SK-N-SH (cell line): ENCODE results near the gene TOMM20. TPM values are rescaled to one million over a fixed set of nuclear protein-coding genes. Genes with fewer than 3 reads are reported as not detected.

Source experiments
- CTCF ChIA-PET: fragments of 300-600, 350-600 bp; formaldehyde crosslinking; extraction: SDS; loops from one replicate; lab custom pipeline; 2021; lab: Yijun Ruan, JAX
- POLR2A ChIA-PET: fragments of 350-600 bp; sonication (Branson Sonifier 250); formaldehyde crosslinking; extraction: SDS; loops from one replicate; lab custom pipeline; 2020; ENCODE audit warnings: antibody characterized with exemption, inconsistent platforms; lab: Yijun Ruan, JAX
- DNase-seq: peaks from one replicate; pipeline ENCODE4 v3.0.0; 2012
- H2AFZ ChIP-seq: fragments of 200-600 bp; sonication (generic); 2 replicates; pipeline ENCODE4 v1.8.1; 2016; ENCODE audit warnings: antibody characterized with exemption, mild to moderate bottlenecking, low read depth
- H3F3A ChIP-seq: fragments of 200-600 bp; sonication (generic); replicated peaks from 2 replicates; pipeline ENCODE3; 2016; ENCODE audit warnings: antibody characterized with exemption, mild to moderate bottlenecking; ENCODE audit not compliant: insufficient read depth
- H3K27ac ChIP-seq, 2 experiments: fragments of 200-500 bp in 1 of 2; fragments of 200-600 bp in 1 of 2; sonication (Bioruptor generic) in 1 of 2; sonication (generic), shearing (Covaris generic) in 1 of 2; 2 replicates each; pipeline versions ENCODE4 v1.5.1 to v1.6.1; 2014 to 2016; ENCODE audit warnings: low read depth in 2 of 2, inconsistent platforms in 1 of 2, low read length in 1 of 2, mild to moderate bottlenecking in 1 of 2, mixed read lengths in 1 of 2
- H3K27me3 ChIP-seq: fragments of 200-600 bp; sonication (generic), shearing (Covaris generic); 2 replicates; pipeline ENCODE4 v1.6.1; 2016; ENCODE audit warnings: mixed run types; ENCODE audit not compliant: insufficient read depth
- H3K36me3 ChIP-seq, 2 experiments: fragments of 200-500 bp in 1 of 2; fragments of 200-600 bp in 1 of 2; sonication (Bioruptor generic) in 1 of 2; sonication (generic) in 1 of 2; replicated peaks in 1 of 2; 2 replicates each; pipeline versions ENCODE3 to v1.5.1; 2014 to 2016; ENCODE audit warnings: low read length in 1 of 2, mild to moderate bottlenecking in 1 of 2; ENCODE audit not compliant: insufficient read depth in 2 of 2, control insufficient read depth in 1 of 2
- H3K4me1 ChIP-seq, 2 experiments: fragments of 200-500 bp in 1 of 2; fragments of 200-600 bp in 1 of 2; sonication (Bioruptor generic) in 1 of 2; sonication (generic), shearing (Covaris generic) in 1 of 2; 2 replicates each; pipeline versions ENCODE4 v1.5.1 to v1.6.1; 2014 to 2016; ENCODE audit warnings: low read depth in 1 of 2, low read length in 1 of 2, mixed run types in 1 of 2; ENCODE audit not compliant: insufficient read depth in 2 of 2, control insufficient read depth in 1 of 2
- H3K4me2 ChIP-seq: fragments of 200-600 bp; sonication (generic), shearing (Covaris generic); 2 replicates; pipeline ENCODE4 v1.6.1; 2017; ENCODE audit warnings: mixed run types
- H3K4me3 ChIP-seq, 2 experiments: fragments of 200-500 bp in 1 of 2; fragments of 200-600 bp in 1 of 2; sonication (Bioruptor generic) in 1 of 2; sonication (generic), shearing (Covaris generic) in 1 of 2; 2 replicates each; pipeline versions ENCODE4 v1.5.1 to v1.8.1; 2014 to 2016; ENCODE audit warnings: low read depth in 2 of 2, inconsistent platforms in 1 of 2, low read length in 1 of 2, mild to moderate bottlenecking in 1 of 2, mixed read lengths in 1 of 2, moderate library complexity in 1 of 2
- H3K79me2 ChIP-seq: fragments of 200-600 bp; sonication (generic); 2 replicates; pipeline ENCODE4 v1.8.1; 2017; ENCODE audit warnings: mild to moderate bottlenecking; ENCODE audit not compliant: insufficient read depth
- H3K9ac ChIP-seq: fragments of 200-600 bp; sonication (generic); 2 replicates; pipeline ENCODE4 v1.6.1; 2017; ENCODE audit warnings: mixed run types
- H3K9me2 ChIP-seq: fragments of 200-600 bp; sonication (generic); 2 replicates; pipeline ENCODE4 v1.6.1; 2017; ENCODE audit warnings: mixed run types
- H3K9me3 ChIP-seq: fragments of 200-600 bp; sonication (generic); 2 replicates; pipeline ENCODE4 v1.6.1; 2017; ENCODE audit warnings: mixed run types, mild to moderate bottlenecking, moderate library complexity
- H4K20me1 ChIP-seq: fragments of 200-600 bp; sonication (generic); 2 replicates; pipeline ENCODE4 v1.6.1; 2017; ENCODE audit warnings: mild to moderate bottlenecking, mixed run types; ENCODE audit not compliant: insufficient read depth
- CHD2 ChIP-seq: fragments of 150-350 bp; IDR thresholded peaks from 2 replicates; pipeline ENCODE4 v1.6.1; 2018; ENCODE audit warnings: low read length; ENCODE audit not compliant: partially characterized antibody
- ELF1 ChIP-seq: IDR thresholded peaks from 2 replicates; pipeline ENCODE4 v1.4.0; 2012
- FOSL2 ChIP-seq: IDR thresholded peaks from 2 replicates; pipeline ENCODE4 v1.4.0; 2012; ENCODE audit warnings: low read depth, mild to moderate bottlenecking, moderate library complexity, borderline replicate concordance
- FOXJ3 ChIP-seq: sonication (generic); formaldehyde crosslinking; IDR thresholded peaks from 2 replicates; pipeline ENCODE4 v1.5.1; 2020; ENCODE audit warnings: mild to moderate bottlenecking, missing genetic modification reagents
- FOXM1 ChIP-seq: IDR thresholded peaks from 2 replicates; pipeline ENCODE4 v1.4.0; 2012; ENCODE audit warnings: low read depth, mild to moderate bottlenecking
- GABPA ChIP-seq: IDR thresholded peaks from 2 replicates; pipeline ENCODE4 v1.4.0; 2012; ENCODE audit warnings: low read depth, mild to moderate bottlenecking
- GATA2 ChIP-seq: sonication (generic); formaldehyde crosslinking; IDR thresholded peaks from 2 replicates; pipeline ENCODE4 v1.5.0; 2020; ENCODE audit warnings: mild to moderate bottlenecking, missing genetic modification reagents
- RFX5 ChIP-seq: IDR thresholded peaks from 2 replicates; pipeline ENCODE4 v1.6.1; 2012; ENCODE audit warnings: mild to moderate bottlenecking, improper control_type of control experiment, low read length
- TAF1 ChIP-seq: IDR thresholded peaks from 2 replicates; pipeline ENCODE4 v1.6.1; 2012; ENCODE audit warnings: low read depth, mild to moderate bottlenecking, low read length, moderate library complexity, borderline replicate concordance
- YY1 ChIP-seq: IDR thresholded peaks from 2 replicates; pipeline ENCODE4 v1.4.0; 2012; ENCODE audit warnings: low read depth, mild to moderate bottlenecking
- WGBS: methylation state at CpG from one replicate; pipeline ENCODE4 v1.1.6; 2017; ENCODE audit warnings: low lambda C conversion rate; 5-methylcytosine and 5-hydroxymethylcytosine counted together
- polyA plus RNA-seq, 3 experiments: library from polyadenylated mRNA; depleted of rRNA; stranded (reverse); fragments of >200 nt; gene quantifications; 2 replicates each; pipeline ENCODE4 v1.2.3, GENCODE V29; 2012
- TF ChIP-seq, protein P1 (sequence below): IDR thresholded peaks from 2 replicates; pipeline ENCODE4 v1.4.0; 2012; ENCODE audit warnings: low read depth, borderline replicate concordance
- TF ChIP-seq, protein P2 (sequence below): fragments of 200-600 bp; sonication (generic); IDR thresholded peaks from 2 replicates; pipeline ENCODE4 v1.6.1; 2017; ENCODE audit warnings: antibody characterized with exemption, mild to moderate bottlenecking, moderate library complexity
- TF ChIP-seq, protein P3 (sequence below): IDR thresholded peaks from 2 replicates; pipeline ENCODE4 v1.4.0; 2012; ENCODE audit warnings: low read depth, borderline replicate concordance
- TF ChIP-seq, protein P4 (sequence below): IDR thresholded peaks from 2 replicates; pipeline ENCODE4 v1.6.1; 2012; ENCODE audit warnings: mild to moderate bottlenecking, low read depth, low read length, moderate library complexity
- TF ChIP-seq, protein P5 (sequence below): IDR thresholded peaks from 2 replicates; pipeline ENCODE4 v1.4.0; 2012; ENCODE audit warnings: low read depth
- TF ChIP-seq, protein P6 (sequence below): fragments of 150-350 bp; IDR thresholded peaks from 2 replicates; pipeline ENCODE4 v1.6.1; 2017; ENCODE audit warnings: antibody characterized with exemption, low read length, low read depth, borderline replicate concordance

TOMM20 gene
- polyA plus RNA-seq, 1 of the 3 experiments (the other 2 are of a cell fraction) = 86.2 TPM

DNA sequence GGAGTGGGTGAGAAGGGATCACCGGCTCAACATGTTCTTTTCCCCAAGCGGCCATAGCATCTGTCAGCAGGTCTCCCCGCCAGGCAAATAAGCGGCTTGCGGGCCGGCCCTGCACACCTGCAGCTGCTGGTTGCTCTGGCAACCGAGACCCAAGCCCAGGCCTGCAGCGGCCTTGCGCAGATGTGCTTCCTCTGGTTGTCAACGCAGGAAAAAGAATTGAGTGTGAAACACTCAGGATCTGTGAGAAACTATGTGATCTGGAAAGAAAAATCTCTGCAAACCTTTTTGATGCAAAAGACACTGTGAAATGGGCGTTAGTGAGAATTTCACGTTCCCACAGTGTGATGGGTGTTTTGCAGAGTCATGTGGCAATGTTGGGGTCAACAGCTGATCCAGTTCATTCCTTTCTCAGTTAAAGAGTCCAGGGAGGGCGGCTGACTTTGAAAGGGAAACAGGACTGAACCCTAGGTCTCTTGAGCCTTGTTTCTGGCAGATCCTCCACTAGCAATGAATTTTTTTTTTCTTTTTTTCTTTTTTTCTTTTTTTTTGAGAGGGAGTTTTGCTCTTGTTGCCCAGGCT, 28.4 kb downstream of the TOMM20 start (continued):
- TF ChIP-seq, protein P1, sequence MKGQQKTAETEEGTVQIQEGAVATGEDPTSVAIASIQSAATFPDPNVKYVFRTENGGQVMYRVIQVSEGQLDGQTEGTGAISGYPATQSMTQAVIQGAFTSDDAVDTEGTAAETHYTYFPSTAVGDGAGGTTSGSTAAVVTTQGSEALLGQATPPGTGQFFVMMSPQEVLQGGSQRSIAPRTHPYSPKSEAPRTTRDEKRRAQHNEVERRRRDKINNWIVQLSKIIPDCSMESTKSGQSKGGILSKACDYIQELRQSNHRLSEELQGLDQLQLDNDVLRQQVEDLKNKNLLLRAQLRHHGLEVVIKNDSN = no peak
- TF ChIP-seq, all 33 proteins: peak for 0

DNA sequence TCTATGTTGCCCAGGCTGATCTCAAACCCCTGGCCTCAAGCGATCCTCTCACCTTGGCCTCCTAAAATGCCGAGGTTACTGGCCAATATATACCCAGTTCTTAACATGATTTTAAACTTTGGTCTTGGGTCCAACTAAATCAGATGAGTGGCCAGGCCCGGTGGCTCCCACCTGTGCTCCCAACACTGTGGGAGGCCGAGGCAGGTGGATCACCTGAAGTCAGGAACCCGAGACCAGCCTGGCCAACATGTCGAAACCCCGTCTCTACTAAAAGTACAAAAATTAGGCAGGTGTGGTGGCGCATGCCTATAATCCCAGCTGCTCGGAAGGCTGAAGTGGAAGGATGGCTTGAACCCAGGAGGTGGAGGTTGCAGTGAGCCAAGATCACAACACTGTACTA, 29.6 kb downstream of the TOMM20 start:
- no peaks in the 10 kb centered on the region for H3K36me3 ChIP-seq
- H3K4me1 ChIP-seq = no peaks in the 10 kb centered on the region
- H3K4me2 ChIP-seq = no peak overlapping the region
- no peaks in the 10 kb centered on the region for H4K20me1 ChIP-seq
- H3K27ac ChIP-seq = no peak overlapping the region
- ChIA-PET CTCF (no interaction called here), POLR2A (no interaction called here)
- TF ChIP-seq GATA2 (CRISPR knock-in tag) = no peak
- TF ChIP-seq, protein P2, sequence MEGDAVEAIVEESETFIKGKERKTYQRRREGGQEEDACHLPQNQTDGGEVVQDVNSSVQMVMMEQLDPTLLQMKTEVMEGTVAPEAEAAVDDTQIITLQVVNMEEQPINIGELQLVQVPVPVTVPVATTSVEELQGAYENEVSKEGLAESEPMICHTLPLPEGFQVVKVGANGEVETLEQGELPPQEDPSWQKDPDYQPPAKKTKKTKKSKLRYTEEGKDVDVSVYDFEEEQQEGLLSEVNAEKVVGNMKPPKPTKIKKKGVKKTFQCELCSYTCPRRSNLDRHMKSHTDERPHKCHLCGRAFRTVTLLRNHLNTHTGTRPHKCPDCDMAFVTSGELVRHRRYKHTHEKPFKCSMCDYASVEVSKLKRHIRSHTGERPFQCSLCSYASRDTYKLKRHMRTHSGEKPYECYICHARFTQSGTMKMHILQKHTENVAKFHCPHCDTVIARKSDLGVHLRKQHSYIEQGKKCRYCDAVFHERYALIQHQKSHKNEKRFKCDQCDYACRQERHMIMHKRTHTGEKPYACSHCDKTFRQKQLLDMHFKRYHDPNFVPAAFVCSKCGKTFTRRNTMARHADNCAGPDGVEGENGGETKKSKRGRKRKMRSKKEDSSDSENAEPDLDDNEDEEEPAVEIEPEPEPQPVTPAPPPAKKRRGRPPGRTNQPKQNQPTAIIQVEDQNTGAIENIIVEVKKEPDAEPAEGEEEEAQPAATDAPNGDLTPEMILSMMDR = no peak
- H3K27me3 ChIP-seq = no peaks in the 10 kb centered on the region
- H3K4me3 ChIP-seq = no peak overlapping the region
- H3K79me2 ChIP-seq = no peaks in the 10 kb centered on the region
- H3K9me3 ChIP-seq = no peaks in the 10 kb centered on the region
- no peak overlapping the region for H2AFZ ChIP-seq
- H3K9me2 ChIP-seq = no peaks in the 10 kb centered on the region
- peaks cover 5% of the 10 kb centered on the region for H3F3A ChIP-seq
- H3K9ac ChIP-seq = no peak overlapping the region
- WGBS = 94% methylated on average over 9 of the region's 9 CpGs
- no peak for DNase-seq

DNA sequence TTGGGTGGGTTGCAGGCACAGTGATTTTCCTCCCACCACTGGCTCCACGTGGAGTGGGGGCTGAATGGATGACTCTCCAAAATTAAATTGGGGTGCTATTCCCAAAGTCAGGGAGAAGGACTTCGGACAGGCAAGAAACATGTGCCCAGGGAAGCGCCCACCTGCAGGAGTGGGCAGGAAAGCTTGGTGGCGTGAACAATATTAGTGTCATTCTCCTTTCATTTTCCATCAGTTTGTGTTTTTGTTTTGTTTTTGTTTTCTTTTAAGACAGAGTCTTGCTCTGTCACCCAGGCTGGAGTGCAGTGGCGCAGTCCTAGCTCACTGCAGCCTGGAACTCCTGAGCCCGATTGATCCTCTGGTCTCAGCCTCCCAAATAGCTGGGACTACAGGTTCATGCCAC, 30.1 kb downstream of the TOMM20 start:
- POLR2A ChIA-PET = no interaction called here
- Histone ChIP-seq H3K4me3 (no peak overlapping the region), H4K20me1 (no peaks in the 10 kb centered on the region), H3K79me2 (no peaks in the 10 kb centered on the region), H3K9ac (no peak overlapping the region), H3F3A (peaks cover 5% of the 10 kb centered on the region), H3K9me3 (no peaks in the 10 kb centered on the region), H3K27me3 (no peaks in the 10 kb centered on the region), H3K9me2 (no peaks in the 10 kb centered on the region), H3K4me1 (peaks cover 0 to 2% of the 10 kb centered on the region in 2 experiments; a peak in 1 of 4 replicates), H3K36me3 (no peaks in the 10 kb centered on the region), H3K27ac (no peak overlapping the region), H3K4me2 (no peak overlapping the region), H2AFZ (no peak overlapping the region)
- no peak for DNase-seq
- 70% methylated on average over 6 of the region's 6 CpGs for WGBS
- CTCF ChIA-PET = no interaction called here
- no peak for TF ChIP-seq FOSL2
- TF ChIP-seq, protein P3, sequence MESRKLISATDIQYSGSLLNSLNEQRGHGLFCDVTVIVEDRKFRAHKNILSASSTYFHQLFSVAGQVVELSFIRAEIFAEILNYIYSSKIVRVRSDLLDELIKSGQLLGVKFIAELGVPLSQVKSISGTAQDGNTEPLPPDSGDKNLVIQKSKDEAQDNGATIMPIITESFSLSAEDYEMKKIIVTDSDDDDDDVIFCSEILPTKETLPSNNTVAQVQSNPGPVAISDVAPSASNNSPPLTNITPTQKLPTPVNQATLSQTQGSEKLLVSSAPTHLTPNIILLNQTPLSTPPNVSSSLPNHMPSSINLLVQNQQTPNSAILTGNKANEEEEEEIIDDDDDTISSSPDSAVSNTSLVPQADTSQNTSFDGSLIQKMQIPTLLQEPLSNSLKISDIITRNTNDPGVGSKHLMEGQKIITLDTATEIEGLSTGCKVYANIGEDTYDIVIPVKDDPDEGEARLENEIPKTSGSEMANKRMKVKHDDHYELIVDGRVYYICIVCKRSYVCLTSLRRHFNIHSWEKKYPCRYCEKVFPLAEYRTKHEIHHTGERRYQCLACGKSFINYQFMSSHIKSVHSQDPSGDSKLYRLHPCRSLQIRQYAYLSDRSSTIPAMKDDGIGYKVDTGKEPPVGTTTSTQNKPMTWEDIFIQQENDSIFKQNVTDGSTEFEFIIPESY = no peak
- TF ChIP-seq, protein P4, sequence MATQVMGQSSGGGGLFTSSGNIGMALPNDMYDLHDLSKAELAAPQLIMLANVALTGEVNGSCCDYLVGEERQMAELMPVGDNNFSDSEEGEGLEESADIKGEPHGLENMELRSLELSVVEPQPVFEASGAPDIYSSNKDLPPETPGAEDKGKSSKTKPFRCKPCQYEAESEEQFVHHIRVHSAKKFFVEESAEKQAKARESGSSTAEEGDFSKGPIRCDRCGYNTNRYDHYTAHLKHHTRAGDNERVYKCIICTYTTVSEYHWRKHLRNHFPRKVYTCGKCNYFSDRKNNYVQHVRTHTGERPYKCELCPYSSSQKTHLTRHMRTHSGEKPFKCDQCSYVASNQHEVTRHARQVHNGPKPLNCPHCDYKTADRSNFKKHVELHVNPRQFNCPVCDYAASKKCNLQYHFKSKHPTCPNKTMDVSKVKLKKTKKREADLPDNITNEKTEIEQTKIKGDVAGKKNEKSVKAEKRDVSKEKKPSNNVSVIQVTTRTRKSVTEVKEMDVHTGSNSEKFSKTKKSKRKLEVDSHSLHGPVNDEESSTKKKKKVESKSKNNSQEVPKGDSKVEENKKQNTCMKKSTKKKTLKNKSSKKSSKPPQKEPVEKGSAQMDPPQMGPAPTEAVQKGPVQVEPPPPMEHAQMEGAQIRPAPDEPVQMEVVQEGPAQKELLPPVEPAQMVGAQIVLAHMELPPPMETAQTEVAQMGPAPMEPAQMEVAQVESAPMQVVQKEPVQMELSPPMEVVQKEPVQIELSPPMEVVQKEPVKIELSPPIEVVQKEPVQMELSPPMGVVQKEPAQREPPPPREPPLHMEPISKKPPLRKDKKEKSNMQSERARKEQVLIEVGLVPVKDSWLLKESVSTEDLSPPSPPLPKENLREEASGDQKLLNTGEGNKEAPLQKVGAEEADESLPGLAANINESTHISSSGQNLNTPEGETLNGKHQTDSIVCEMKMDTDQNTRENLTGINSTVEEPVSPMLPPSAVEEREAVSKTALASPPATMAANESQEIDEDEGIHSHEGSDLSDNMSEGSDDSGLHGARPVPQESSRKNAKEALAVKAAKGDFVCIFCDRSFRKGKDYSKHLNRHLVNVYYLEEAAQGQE = no peak
- no peak for TF ChIP-seq FOXM1
- TF ChIP-seq CHD2 = no peak
- TF ChIP-seq, protein P5, sequence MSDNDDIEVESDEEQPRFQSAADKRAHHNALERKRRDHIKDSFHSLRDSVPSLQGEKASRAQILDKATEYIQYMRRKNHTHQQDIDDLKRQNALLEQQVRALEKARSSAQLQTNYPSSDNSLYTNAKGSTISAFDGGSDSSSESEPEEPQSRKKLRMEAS = no peak
- no peak for TF ChIP-seq RFX5
- no peak for TF ChIP-seq GABPA
- TF ChIP-seq, protein P6, sequence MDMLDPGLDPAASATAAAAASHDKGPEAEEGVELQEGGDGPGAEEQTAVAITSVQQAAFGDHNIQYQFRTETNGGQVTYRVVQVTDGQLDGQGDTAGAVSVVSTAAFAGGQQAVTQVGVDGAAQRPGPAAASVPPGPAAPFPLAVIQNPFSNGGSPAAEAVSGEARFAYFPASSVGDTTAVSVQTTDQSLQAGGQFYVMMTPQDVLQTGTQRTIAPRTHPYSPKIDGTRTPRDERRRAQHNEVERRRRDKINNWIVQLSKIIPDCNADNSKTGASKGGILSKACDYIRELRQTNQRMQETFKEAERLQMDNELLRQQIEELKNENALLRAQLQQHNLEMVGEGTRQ = no peak
- no peak for TF ChIP-seq FOXJ3 (CRISPR knock-in tag)
- TF ChIP-seq TAF1 = no peak
- no peak for TF ChIP-seq ELF1
- no peak for TF ChIP-seq YY1
